Lower leg skin (tissue), 3 donors: ENCODE measurements around the gene ACSF3.

ENCODE experiments used
- POLR2A ChIP-seq, 2 donors: fragments of 450-650 bp; IDR thresholded peaks; one replicate each; pipeline ENCODE4 v1.6.1; 2016 to 2017; ENCODE audit warnings: antibody characterized with exemption in 2 of 2, mild to moderate bottlenecking in 1 of 2, moderate library complexity in 1 of 2
- TF ChIP-seq, protein P1 (sequence below), 3 donors: fragments of 450-650 bp; IDR thresholded peaks; one replicate each; pipeline ENCODE4 v1.5.1; 2016; ENCODE audit warnings: antibody characterized with exemption in 3 of 3, mild to moderate bottlenecking in 3 of 3, moderate library complexity in 2 of 3

DNA sequence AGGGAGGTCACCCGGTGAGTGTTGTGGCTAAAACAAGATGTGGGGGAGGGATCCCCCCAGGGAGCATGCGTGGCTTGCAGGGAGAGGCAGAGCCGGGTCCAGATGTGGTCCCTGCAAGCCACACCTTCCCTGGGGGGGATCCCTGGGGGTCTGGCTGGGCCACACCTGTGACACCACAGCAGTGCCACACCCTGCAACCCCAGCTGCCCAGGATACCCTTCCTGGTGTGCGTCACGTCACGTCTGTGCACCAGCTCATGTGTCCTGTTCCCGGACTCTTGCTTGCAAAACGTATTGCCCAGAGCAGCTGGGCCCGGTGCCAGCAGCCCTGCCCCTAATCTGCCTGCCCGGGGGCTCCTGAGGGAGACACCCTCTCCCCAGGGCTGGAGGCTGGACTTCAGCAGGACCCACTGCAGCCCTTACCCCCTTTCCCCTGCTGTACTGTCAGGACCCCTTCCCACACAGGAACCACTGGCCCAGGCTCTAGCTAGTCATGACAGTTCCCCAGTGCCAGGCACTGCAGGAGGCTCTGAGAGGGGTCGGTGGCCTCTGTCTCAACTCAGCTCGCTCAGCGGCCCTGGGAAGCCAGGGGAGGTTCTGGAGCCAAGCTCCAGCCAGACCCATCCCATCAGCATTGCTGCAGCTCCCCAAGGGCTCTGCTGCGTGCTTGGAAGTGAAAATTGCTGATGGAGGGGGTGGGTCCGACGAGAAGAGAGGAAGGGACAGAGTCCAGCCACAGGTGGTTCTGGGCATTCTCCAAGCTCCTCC is 25.8 kb upstream of the ACSF3 start:
- TF ChIP-seq, protein P1, sequence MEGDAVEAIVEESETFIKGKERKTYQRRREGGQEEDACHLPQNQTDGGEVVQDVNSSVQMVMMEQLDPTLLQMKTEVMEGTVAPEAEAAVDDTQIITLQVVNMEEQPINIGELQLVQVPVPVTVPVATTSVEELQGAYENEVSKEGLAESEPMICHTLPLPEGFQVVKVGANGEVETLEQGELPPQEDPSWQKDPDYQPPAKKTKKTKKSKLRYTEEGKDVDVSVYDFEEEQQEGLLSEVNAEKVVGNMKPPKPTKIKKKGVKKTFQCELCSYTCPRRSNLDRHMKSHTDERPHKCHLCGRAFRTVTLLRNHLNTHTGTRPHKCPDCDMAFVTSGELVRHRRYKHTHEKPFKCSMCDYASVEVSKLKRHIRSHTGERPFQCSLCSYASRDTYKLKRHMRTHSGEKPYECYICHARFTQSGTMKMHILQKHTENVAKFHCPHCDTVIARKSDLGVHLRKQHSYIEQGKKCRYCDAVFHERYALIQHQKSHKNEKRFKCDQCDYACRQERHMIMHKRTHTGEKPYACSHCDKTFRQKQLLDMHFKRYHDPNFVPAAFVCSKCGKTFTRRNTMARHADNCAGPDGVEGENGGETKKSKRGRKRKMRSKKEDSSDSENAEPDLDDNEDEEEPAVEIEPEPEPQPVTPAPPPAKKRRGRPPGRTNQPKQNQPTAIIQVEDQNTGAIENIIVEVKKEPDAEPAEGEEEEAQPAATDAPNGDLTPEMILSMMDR (IDR thresholded peaks at IDR 0.05) = no peak
- TF ChIP-seq POLR2A (IDR thresholded peaks at IDR 0.05) = no peak
